IMR-90 (cell line): ENCODE measurements around the gene SKP1. TPM values are rescaled to one million over a fixed set of nuclear protein-coding genes. Genes with fewer than 3 reads are reported as not detected.

Experiments
- ATAC-seq: fragments of 200-7000 bp; cut with Tn5 transposase; 2 replicates; pipeline ENCODE4 v1.9.1; 2020; ENCODE audit warnings: low read depth, mild to moderate bottlenecking, moderate library complexity
- BruUV-seq: library from RNA; stranded (reverse); fragments of 400-500 nt; replicated peaks from 2 replicates; lab custom pipeline; 2021; lab: Mats Ljungman, UMichigan
- CTCF ChIA-PET: fragments of 300-600 bp; formaldehyde crosslinking; extraction: SDS; loops from one replicate; lab custom pipeline; 2021; ENCODE audit warnings: antibody characterized with exemption; lab: Yijun Ruan, JAX
- POLR2A ChIA-PET: fragments of 300-600 bp; sonication (Branson Sonifier 250); formaldehyde crosslinking; loops from one replicate; lab custom pipeline; 2022; ENCODE audit warnings: antibody characterized with exemption; ENCODE audit not compliant: unreplicated experiment; lab: Charles Lee
- DNase-seq: peaks from one replicate; pipeline ENCODE4 v3.0.0; 2013
- H2AFZ ChIP-seq: replicated peaks from 2 replicates; pipeline ENCODE3; 2013; ENCODE audit warnings: low read length, mild to moderate bottlenecking; ENCODE audit not compliant: poor library complexity
- H2AK5ac ChIP-seq: 2 replicates; pipeline ENCODE4 v1.6.1; 2013; ENCODE audit warnings: low read depth, low read length, inconsistent platforms
- H2AK9ac ChIP-seq: replicated peaks from 2 replicates; pipeline ENCODE3; 2013; ENCODE audit warnings: mild to moderate bottlenecking, low read depth, low read length, moderate library complexity; ENCODE audit not compliant: poor library complexity
- H2BK120ac ChIP-seq: 2 replicates; pipeline ENCODE4 v1.6.1; 2013; ENCODE audit warnings: low read depth, low read length, inconsistent platforms
- H2BK15ac ChIP-seq: 3 replicates; pipeline ENCODE4 v1.6.1; 2013; ENCODE audit warnings: low read depth, low read length, inconsistent platforms
- H2BK20ac ChIP-seq: 2 replicates; pipeline ENCODE4 v1.6.1; 2013; ENCODE audit warnings: low read depth, mild to moderate bottlenecking, inconsistent platforms, low read length, moderate library complexity
- H2BK5ac ChIP-seq: 2 replicates; pipeline ENCODE4 v1.6.1; 2013; ENCODE audit warnings: mild to moderate bottlenecking, low read depth, low read length, inconsistent platforms; ENCODE audit not compliant: poor library complexity, severe bottlenecking
- H3K14ac ChIP-seq: replicated peaks from 2 replicates; pipeline ENCODE4 v1.6.1; 2013; ENCODE audit warnings: low read depth, low read length, inconsistent platforms
- H3K18ac ChIP-seq: 2 replicates; pipeline ENCODE4 v1.6.1; 2013; ENCODE audit warnings: low read depth, low read length, control low read depth
- H3K23ac ChIP-seq: 2 replicates; pipeline ENCODE4 v1.6.1; 2013; ENCODE audit warnings: low read depth, low read length, inconsistent platforms
- H3K27ac ChIP-seq: 2 replicates; pipeline ENCODE4 v1.5.1; 2013; ENCODE audit warnings: mild to moderate bottlenecking, control low read depth, low read length; ENCODE audit not compliant: insufficient read depth
- H3K27me3 ChIP-seq: 2 replicates; pipeline ENCODE4 v1.6.1; 2013; ENCODE audit warnings: low read length; ENCODE audit not compliant: control insufficient read depth, insufficient read depth
- H3K36me3 ChIP-seq: 2 replicates; pipeline ENCODE4 v1.6.1; 2013; ENCODE audit warnings: low read length, mixed read lengths; ENCODE audit not compliant: control insufficient read depth, insufficient read depth
- H3K4ac ChIP-seq: 2 replicates; pipeline ENCODE4 v1.6.1; 2013; ENCODE audit warnings: low read depth, low read length, inconsistent platforms
- H3K4me1 ChIP-seq: 2 replicates; pipeline ENCODE4 v1.6.1; 2013; ENCODE audit warnings: low read length, mixed read lengths; ENCODE audit not compliant: control insufficient read depth, insufficient read depth
- H3K4me2 ChIP-seq: 2 replicates; pipeline ENCODE4 v1.6.1; 2013; ENCODE audit warnings: low read depth, mild to moderate bottlenecking, control low read depth, low read length, moderate library complexity
- H3K4me3 ChIP-seq: 2 replicates; pipeline ENCODE4 v1.5.1; 2013; ENCODE audit warnings: low read depth, mild to moderate bottlenecking, control low read depth, low read length, moderate library complexity; ENCODE audit not compliant: insufficient read depth
- H3K56ac ChIP-seq: 2 replicates; pipeline ENCODE4 v1.6.1; 2013; ENCODE audit warnings: low read length, inconsistent platforms; ENCODE audit not compliant: insufficient read depth; ENCODE audit errors: extremely low read depth
- H3K79me1 ChIP-seq, 2 experiments: 2 replicates each; pipeline ENCODE4 v1.6.1; 2013; ENCODE audit warnings: low read length in 2 of 2, inconsistent platforms in 1 of 2, low read depth in 1 of 2
- H3K9ac ChIP-seq: 2 replicates; pipeline ENCODE4 v1.6.1; 2013; ENCODE audit warnings: low read depth, low read length, control low read depth
- H3K9me1 ChIP-seq: 2 replicates; pipeline ENCODE4 v1.6.1; 2013; ENCODE audit warnings: low read length, inconsistent platforms; ENCODE audit not compliant: insufficient read depth
- H3K9me3 ChIP-seq: 2 replicates; pipeline ENCODE4 v1.6.1; 2013; ENCODE audit warnings: low read length; ENCODE audit not compliant: control insufficient read depth, insufficient read depth
- H4K20me1 ChIP-seq: 2 replicates; pipeline ENCODE4 v1.6.1; 2013; ENCODE audit warnings: low read length, inconsistent platforms; ENCODE audit not compliant: insufficient read depth
- H4K5ac ChIP-seq: 2 replicates; pipeline ENCODE4 v1.6.1; 2013; ENCODE audit warnings: mild to moderate bottlenecking, low read depth, low read length, control low read depth
- H4K8ac ChIP-seq, 2 experiments: 2 replicates each; pipeline ENCODE4 v1.6.1; 2013; ENCODE audit warnings: low read depth in 2 of 2, low read length in 2 of 2, control low read depth in 1 of 2, inconsistent platforms in 1 of 2
- H4K91ac ChIP-seq: 2 replicates; pipeline ENCODE4 v1.6.1; 2013; ENCODE audit warnings: low read depth, low read length, inconsistent platforms; ENCODE audit not compliant: insufficient read depth
- BHLHE40 ChIP-seq: fragments of 150-350 bp; IDR thresholded peaks from 2 replicates; pipeline ENCODE4 v1.6.1; 2016; ENCODE audit warnings: mild to moderate bottlenecking, low read depth, low read length
- CEBPB ChIP-seq: IDR thresholded peaks from 2 replicates; pipeline ENCODE4 v1.6.1; 2012; ENCODE audit warnings: low read depth, low read length, improper control_type of control experiment
- CHD1 ChIP-seq: IDR thresholded peaks from 2 replicates; pipeline ENCODE4 v1.6.1; 2012; ENCODE audit warnings: low read depth, low read length, improper control_type of control experiment
- FOS ChIP-seq: fragments of 150-350 bp; IDR thresholded peaks from 2 replicates; pipeline ENCODE4 v1.6.1; 2016; ENCODE audit warnings: low read depth, low read length
- MAZ ChIP-seq: IDR thresholded peaks from 2 replicates; pipeline ENCODE4 v1.6.1; 2012; ENCODE audit warnings: low read depth, mild to moderate bottlenecking, low read length, improper control_type of control experiment, moderate library complexity, borderline replicate concordance
- MXI1 ChIP-seq: IDR thresholded peaks from 2 replicates; pipeline ENCODE4 v1.6.1; 2012; ENCODE audit warnings: low read depth, mild to moderate bottlenecking, low read length, moderate library complexity, borderline replicate concordance
- RAD21 ChIP-seq: IDR thresholded peaks from 2 replicates; pipeline ENCODE4 v1.6.1; 2012; ENCODE audit warnings: low read length, improper control_type of control experiment
- RFX5 ChIP-seq: IDR thresholded peaks from 2 replicates; pipeline ENCODE4 v1.8.0; 2012; ENCODE audit warnings: low read depth, mild to moderate bottlenecking, low read length, moderate library complexity
- WGBS, 2 experiments: methylation state at CpG; one replicate each; pipeline versions ENCODE4 v1.1.5 to v1.1.7; 2013; ENCODE audit warnings: missing lambda C conversion rate in 2 of 2; ENCODE audit not compliant: insufficient read length in 1 of 2; ENCODE audit errors: extremely low coverage in 2 of 2; 5-methylcytosine and 5-hydroxymethylcytosine counted together
- dilution Hi-C: fragments of 300-500 bp; cut with HindIII; formaldehyde crosslinking; loops from one replicate; pipeline ENCODE4 v1.14.3; 2018; ENCODE audit warnings: low sequenced_read_pairs; ENCODE audit not compliant: unreplicated experiment
- in situ Hi-C: fragments of 300-500 bp; cut with MboI; formaldehyde crosslinking; loops from 3 replicates; pipeline ENCODE4 v1.14.3; 2019; ENCODE audit warnings: low sequenced_read_pairs, inconsistent platforms, mixed read lengths
- intact Hi-C: fragments of 100-400 bp; cut with micrococcal nuclease; formaldehyde crosslinking; loops from 2 replicates; pipeline ENCODE4 v1.10.0; 2022
- polyA plus RNA-seq, 3 experiments: library from polyadenylated mRNA; depleted of rRNA; stranded (reverse); fragments of >200 nt; gene quantifications; 2 replicates each; pipeline ENCODE4 v1.2.3, GENCODE V29; 2012; ENCODE audit warnings: low replicate concordance in 1 of 3
- total RNA-seq: library from RNA; depleted of rRNA; stranded (reverse); fragments of >200 nt; gene quantifications from 2 replicates; pipeline ENCODE4 v1.2.3, GENCODE V29; 2012
- TF ChIP-seq, protein P1 (sequence below): fragments of 150-350 bp; IDR thresholded peaks from 2 replicates; pipeline ENCODE4 v1.6.1; 2016; ENCODE audit warnings: low read depth, mild to moderate bottlenecking, low read length, moderate library complexity, borderline replicate concordance
- TF ChIP-seq, protein P2 (sequence below): conservative IDR thresholded peaks from 2 replicates; pipeline ENCODE4 v1.5.1; 2012; ENCODE audit warnings: mild to moderate bottlenecking, low read depth, low read length, improper control_type of control experiment
- TF ChIP-seq, protein P3 (sequence below): fragments of 150-350 bp; IDR thresholded peaks from 2 replicates; pipeline ENCODE4 v1.6.1; 2017; ENCODE audit warnings: mild to moderate bottlenecking, antibody characterized with exemption, low read length, low read depth

The SKP1 gene
- total and polyA plus RNA-seq, 2 of the 4 experiments (the other 2 are of a cell fraction) = 206 to 618 TPM

DNA sequence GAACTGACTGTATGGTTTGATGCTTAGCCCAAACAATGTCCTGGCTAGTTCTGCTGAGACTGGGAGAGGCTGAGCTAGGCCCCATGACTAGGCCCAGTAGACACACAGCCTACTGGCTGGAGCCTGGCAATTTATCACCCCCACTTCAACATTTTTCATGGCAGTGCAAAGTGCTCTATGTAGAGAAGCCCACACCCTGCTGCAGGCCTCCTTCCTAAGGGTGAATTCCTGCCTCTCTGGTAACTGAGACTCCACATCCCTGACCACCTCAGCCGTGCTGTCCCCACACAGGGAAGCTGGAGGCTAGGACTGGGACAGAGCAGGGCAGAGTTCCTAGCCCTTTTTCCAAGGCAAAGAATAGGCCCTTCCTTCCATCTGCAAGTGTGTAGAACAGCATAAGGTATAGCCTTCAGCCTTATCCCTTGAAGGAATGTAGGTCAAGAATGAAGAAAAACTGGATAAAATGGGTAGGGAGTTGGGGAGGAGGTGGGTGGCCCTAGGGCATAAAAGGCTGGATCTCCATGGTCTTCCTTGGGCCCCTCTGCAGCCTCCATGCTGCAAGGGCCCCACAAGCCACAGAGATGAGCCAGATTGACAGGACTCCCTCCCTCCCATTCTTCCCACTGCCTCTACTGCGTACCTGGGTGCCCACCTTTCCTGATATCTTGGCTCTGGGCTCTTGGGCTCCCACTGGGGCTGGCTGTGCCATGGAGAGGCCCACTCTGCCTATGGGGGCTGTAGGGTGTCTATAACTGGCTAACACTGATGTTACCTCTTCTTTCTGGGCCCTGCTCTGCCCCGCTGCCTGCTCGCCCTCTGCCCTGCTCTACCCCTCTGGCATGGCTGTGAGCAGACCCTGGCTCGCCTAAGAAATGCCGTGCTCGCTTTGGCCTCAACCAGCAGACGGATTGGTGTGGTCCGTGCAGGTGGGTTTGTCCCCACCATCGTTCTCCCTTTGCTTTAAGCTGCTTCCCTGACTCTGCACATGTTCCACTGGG is 32.5 kb downstream of the SKP1 start:
- H3K4me2 ChIP-seq = no peak overlapping the region
- peaks cover 30 to 88% of the 10 kb centered on the region in 2 experiments for H3K79me1 ChIP-seq
- peaks cover 15% of the 10 kb centered on the region for H3K9me1 ChIP-seq
- H3K9ac ChIP-seq = no peak overlapping the region
- no peak overlapping the region for H4K5ac ChIP-seq
- TF ChIP-seq, protein P1, sequence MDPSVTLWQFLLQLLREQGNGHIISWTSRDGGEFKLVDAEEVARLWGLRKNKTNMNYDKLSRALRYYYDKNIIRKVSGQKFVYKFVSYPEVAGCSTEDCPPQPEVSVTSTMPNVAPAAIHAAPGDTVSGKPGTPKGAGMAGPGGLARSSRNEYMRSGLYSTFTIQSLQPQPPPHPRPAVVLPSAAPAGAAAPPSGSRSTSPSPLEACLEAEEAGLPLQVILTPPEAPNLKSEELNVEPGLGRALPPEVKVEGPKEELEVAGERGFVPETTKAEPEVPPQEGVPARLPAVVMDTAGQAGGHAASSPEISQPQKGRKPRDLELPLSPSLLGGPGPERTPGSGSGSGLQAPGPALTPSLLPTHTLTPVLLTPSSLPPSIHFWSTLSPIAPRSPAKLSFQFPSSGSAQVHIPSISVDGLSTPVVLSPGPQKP = no peak
- TF ChIP-seq CEBPB (no peak), FOS (no peak), RAD21 (no peak), MAZ (no peak), CHD1 (no peak), MXI1 (no peak), RFX5 (no peak), BHLHE40 (no peak)
- TF ChIP-seq, protein P2, sequence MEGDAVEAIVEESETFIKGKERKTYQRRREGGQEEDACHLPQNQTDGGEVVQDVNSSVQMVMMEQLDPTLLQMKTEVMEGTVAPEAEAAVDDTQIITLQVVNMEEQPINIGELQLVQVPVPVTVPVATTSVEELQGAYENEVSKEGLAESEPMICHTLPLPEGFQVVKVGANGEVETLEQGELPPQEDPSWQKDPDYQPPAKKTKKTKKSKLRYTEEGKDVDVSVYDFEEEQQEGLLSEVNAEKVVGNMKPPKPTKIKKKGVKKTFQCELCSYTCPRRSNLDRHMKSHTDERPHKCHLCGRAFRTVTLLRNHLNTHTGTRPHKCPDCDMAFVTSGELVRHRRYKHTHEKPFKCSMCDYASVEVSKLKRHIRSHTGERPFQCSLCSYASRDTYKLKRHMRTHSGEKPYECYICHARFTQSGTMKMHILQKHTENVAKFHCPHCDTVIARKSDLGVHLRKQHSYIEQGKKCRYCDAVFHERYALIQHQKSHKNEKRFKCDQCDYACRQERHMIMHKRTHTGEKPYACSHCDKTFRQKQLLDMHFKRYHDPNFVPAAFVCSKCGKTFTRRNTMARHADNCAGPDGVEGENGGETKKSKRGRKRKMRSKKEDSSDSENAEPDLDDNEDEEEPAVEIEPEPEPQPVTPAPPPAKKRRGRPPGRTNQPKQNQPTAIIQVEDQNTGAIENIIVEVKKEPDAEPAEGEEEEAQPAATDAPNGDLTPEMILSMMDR = no peak
- TF ChIP-seq, protein P3, sequence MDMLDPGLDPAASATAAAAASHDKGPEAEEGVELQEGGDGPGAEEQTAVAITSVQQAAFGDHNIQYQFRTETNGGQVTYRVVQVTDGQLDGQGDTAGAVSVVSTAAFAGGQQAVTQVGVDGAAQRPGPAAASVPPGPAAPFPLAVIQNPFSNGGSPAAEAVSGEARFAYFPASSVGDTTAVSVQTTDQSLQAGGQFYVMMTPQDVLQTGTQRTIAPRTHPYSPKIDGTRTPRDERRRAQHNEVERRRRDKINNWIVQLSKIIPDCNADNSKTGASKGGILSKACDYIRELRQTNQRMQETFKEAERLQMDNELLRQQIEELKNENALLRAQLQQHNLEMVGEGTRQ = no peak
- H2AFZ ChIP-seq = no peak overlapping the region
- H4K91ac ChIP-seq = no peak overlapping the region
- in situ Hi-C loops (no loop called here), dilution Hi-C loops (no loop called here), intact Hi-C loops (no loop called here)
- H3K4me3 ChIP-seq = no peak overlapping the region
- H3K18ac ChIP-seq = no peak overlapping the region
- peaks cover 48% of the 10 kb centered on the region for H3K36me3 ChIP-seq
- no peak overlapping the region for H3K14ac ChIP-seq
- H3K4me1 ChIP-seq = peaks cover 16% of the 10 kb centered on the region
- H3K27me3 ChIP-seq = no peaks in the 10 kb centered on the region
- no peak overlapping the region for H3K27ac ChIP-seq
- CTCF ChIA-PET = interaction anchor here (3.3 kb wide), 1 partner anchor 105 kb away, joined by 23 read pairs; no protein-coding TSS in a partner anchor
- no peak overlapping the region for H2BK120ac ChIP-seq
- H4K8ac ChIP-seq = no peak overlapping the region
- WGBS, 2 experiments = 92% methylated on average over 8 of the region's 10 CpGs; no CpG with 5 or more reads in 1 of the 2 experiments
- H2BK5ac ChIP-seq = no peak overlapping the region
- H2AK5ac ChIP-seq = no peak overlapping the region
- POLR2A ChIA-PET = no interaction called here
- H3K23ac ChIP-seq = no peak overlapping the region
- H2AK9ac ChIP-seq = no peak overlapping the region
- H3K56ac ChIP-seq = no peak overlapping the region
- no peak for DNase-seq
- no peak for ATAC-seq
- no TSS peak for BruUV-seq
- H2BK15ac ChIP-seq = no peak overlapping the region
- no peak overlapping the region for H2BK20ac ChIP-seq
- peaks cover 92% of the 10 kb centered on the region for H4K20me1 ChIP-seq
- no peaks in the 10 kb centered on the region for H3K9me3 ChIP-seq
- no peak overlapping the region for H3K4ac ChIP-seq
